GM18499 (cell line): Measurements from ENCODE around the gene PCDHB6.
"Not testable (repeated sequence)": the region's sequence is repeated elsewhere in the genome, so short reads cannot be mapped to it uniquely, and the experiment has no call there.

Source experiments
- ATAC-seq: cut with Tn5 transposase; IDR thresholded peaks from one replicate; pipeline ENCODE4 v1.9.1; 2021; ENCODE audit warnings: moderate number of reproducible peaks; ENCODE audit not compliant: insufficient read depth, unreplicated experiment

PCDHB6 gene

DNA sequence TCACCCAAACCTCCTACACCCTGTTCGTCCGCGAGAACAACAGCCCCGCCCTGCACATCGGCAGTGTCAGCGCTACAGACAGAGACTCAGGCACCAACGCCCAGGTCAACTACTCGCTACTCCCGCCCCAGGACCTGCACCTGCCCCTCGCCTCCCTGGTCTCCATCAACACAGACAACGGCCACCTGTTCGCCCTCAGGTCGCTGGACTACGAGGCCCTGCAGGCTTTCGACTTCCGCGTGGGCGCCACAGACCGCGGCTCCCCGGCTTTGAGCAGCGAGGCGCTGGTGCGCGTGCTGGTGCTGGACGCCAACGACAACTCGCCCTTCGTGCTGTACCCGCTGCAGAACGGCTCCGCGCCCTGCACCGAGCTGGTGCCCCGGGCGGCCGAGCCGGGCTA, 51.3 kb downstream of the PCDHB6 start:
- not testable (repeated sequence) for ATAC-seq

DNA sequence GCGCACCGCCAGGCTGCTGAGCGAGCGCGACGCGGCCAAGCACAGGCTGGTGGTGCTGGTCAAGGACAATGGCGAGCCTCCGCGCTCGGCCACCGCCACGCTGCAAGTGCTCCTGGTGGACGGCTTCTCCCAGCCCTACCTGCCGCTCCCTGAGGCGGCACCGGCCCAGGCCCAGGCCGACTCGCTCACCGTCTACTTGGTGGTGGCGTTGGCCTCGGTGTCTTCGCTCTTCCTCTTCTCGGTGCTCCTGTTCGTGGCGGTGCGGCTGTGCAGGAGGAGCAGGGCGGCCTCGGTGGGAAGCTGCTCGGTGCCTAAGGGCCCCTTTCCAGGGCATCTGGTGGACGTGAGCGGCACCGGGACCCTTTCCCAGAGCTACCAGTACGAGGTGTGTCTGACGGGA, 51.8 kb downstream of the PCDHB6 start:
- not testable (repeated sequence) for ATAC-seq
